GM12892 (cell line): ENCODE data around the gene ZNF439.
"Not testable (repeated sequence)": the region's sequence is repeated elsewhere in the genome, so short reads cannot be mapped to it uniquely, and the experiment has no call there.

Experiments
- DNase-seq: peaks from one replicate; pipeline ENCODE4 v3.0.0; 2011; ENCODE audit not compliant: insufficient read length
- FAIRE-seq: peaks from 2 replicates; lab custom pipeline; 2011; peaks lifted over from hg19 to GRCh38; lab: Jason Lieb, UNC
- POLR2A ChIP-seq: IDR thresholded peaks from 2 replicates; pipeline ENCODE4 v1.6.1; 2011; ENCODE audit warnings: low read depth, low read length, control low read depth
- POLR2AphosphoS5 ChIP-seq: IDR thresholded peaks from 2 replicates; pipeline ENCODE4 v1.6.1; 2011; ENCODE audit warnings: low read depth, low read length, control low read depth
- TAF1 ChIP-seq: IDR thresholded peaks from 2 replicates; pipeline ENCODE4 v1.6.1; 2011; ENCODE audit warnings: low read depth, mild to moderate bottlenecking, control low read depth, low read length, borderline replicate concordance

ZNF439 gene

DNA sequence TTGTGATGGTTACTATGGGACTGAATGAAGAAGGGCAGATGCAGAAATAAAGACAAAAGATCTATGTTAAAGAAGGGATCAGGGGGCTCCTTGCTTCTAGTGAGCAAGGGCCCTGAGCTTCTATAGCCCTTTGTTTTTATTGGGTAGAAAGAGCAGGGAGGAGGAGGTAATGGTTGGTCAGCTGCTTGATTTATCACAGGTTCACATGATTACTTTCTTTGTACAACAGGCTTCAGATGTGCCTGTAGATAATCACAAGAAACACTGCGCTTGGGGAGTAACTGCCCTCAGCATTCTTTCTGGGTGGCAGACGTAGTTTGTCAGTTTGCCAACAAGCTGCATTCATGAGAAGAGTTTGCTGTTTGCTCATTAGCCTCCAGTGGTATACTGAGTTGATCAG, 4.8 kb upstream of the ZNF439 start:
- no peak for FAIRE-seq
- no peak for DNase-seq
- TF ChIP-seq TAF1 (no peak), POLR2AphosphoS5 (no peak), POLR2A (no peak)

DNA sequence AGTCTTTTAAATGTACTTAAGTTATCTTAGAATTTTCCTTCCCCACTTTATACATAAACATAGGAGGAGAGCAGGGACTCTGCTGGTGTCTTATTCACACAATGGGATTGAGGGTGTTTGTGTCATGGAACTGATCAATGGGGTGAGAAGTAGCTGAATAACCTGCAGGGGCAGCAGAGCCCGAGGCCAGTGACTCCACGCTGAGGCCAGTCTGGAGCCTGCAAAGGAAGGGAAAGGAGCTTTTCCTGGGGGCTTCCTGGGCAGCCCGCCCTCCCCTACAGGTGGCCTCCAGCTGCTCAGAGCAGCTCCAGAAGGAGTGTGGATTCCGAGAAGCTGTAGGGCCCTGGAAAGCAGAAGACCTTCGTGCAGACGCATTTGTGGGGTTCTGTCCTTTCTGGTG, 911 bp upstream of the ZNF439 start:
- not testable (repeated sequence) for FAIRE-seq, DNase-seq

DNA sequence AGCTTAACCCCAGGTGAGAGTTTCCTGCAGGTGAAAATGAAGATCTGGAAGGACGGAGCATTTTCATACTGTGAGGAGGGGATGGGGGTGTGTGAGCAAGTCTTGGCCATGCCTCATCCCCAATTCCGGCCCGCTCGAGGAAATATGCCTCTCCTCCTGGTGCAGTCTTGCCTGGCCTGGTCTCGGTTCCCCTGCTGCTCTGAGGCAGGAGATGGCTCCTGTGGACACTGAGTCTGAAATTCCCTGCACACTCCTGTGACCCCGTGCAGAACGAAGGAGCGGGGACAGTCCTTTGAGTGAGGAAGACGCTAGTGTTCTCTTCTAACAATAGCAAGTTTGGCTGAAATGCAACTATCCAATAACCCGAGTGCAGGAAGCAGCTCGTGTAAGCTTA, 329 bp upstream of the ZNF439 start:
- no peak for TF ChIP-seq POLR2A
- no peak for TF ChIP-seq TAF1
- TF ChIP-seq POLR2AphosphoS5: no peak
- DNase-seq (no peak), FAIRE-seq (no peak)

DNA sequence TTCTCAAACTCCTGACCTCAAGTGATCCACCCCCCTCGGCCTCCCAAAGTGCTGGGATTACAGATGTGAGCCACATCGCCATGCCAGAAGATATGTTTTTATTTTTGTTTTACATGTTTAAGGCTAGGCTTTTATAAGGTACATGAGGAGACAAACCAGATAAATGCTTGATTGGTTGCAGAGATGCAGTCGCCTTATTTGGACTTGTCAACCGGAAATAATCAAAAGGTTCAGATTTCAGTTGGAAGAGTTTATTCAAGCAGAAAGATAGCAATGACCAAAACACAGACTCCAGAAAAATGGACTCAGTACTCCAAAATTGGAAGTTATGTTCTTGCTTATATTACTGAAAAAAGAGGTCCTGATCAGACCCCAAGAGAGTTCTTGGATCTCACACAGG, 1.8 kb downstream of the ZNF439 start:
- FAIRE-seq, DNase-seq: not testable (repeated sequence)

DNA sequence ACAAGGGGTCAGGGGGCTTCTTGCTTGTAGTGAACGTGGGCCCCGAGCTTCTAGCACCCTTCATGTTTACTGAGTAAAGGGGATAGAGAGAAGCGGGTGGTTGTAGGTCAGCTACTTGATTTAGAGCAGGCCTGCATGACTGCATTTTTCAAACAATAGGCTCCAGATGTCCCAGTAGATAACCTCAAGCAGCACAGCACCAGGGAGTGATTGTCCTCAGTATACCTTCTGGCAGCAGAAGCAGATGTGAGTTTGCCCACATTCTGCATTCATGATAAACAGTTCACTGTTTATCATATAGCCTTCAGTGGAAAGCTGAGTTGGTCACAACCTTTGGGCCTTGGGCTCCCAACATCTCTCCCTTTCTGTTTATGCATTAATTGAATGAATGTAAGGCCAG, 4.8 kb downstream of the ZNF439 start:
- TF ChIP-seq POLR2A (no peak), TAF1 (no peak), POLR2AphosphoS5 (no peak)
- FAIRE-seq (no peak), DNase-seq (no peak)

DNA sequence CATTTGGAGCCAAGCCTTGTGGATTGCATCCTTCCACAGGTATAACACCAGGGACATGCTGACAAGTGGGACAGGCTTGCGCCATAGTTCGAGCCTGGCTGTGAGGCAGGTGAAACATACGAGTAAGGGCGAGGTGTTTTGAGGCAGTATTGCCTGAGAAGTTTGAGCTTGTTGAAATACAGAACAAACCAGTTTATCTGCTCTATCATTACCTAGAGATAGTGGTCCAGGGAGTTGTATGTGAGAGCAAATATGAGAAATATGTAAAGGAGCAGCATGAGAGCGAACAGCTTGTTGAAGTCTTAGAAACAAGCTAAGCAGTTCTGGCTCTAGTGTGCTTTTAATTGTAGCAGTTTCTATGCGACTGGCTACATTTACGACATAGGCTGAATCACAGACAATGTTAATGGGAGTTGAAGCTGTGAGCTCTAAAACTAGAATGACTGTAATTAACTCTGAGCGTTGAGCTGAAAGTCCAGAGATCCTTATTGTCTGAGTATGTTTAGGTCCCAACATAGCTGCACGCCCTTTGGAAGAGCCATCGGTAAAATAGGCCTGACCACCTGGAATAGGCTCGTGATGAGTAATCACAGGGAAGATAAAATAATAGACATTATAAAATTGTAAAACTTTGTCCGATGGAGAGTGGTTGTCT, 8.2 kb downstream of the ZNF439 start:
- no peak for DNase-seq
- no peak for FAIRE-seq
- TF ChIP-seq TAF1 (no peak), POLR2AphosphoS5 (no peak), POLR2A (no peak)

DNA sequence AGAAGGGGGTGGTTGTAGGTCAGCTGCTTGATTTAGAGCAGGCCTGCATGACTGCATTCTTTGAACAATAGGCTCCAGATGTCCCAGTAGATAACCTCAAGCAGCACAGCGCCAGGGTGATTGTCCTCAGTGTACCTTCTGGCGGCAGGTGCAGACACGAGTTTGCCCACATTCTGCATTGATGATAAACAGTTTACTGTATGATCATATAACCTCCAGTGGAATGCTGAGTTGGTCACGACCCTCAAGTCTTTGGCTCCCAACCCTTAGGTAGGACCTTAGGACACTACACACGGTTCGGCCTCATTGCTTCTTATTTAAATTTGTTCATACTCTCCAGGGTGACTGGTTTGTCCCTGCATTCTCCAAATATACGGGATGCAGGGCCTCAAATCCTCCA, 12.2 kb downstream of the ZNF439 start:
- FAIRE-seq: no peak
- TF ChIP-seq POLR2A (no peak), POLR2AphosphoS5 (no peak), TAF1 (no peak)
- DNase-seq: no peak

DNA sequence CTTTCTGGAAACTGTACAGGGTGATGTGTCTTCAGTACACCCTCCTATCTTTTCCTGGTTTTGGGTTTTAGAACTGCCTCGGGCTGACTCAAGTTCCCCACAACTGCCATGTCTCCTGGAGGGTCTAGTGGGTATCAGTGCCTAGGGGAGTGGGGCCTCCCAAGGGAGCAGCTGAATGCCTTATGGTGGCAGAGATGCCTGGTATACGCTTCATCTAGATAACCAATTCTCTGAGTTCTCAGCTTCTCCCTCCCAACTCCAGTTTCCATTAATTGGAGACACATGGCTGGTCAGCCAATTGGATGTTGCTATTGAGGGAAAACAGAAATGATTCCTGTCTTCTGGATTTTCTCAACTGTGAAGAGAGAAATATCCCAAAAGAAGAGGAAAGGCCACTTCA, 12.8 kb downstream of the ZNF439 start:
- no peak for FAIRE-seq
- TF ChIP-seq POLR2AphosphoS5 (no peak), TAF1 (no peak), POLR2A (no peak)
- DNase-seq: no peak

DNA sequence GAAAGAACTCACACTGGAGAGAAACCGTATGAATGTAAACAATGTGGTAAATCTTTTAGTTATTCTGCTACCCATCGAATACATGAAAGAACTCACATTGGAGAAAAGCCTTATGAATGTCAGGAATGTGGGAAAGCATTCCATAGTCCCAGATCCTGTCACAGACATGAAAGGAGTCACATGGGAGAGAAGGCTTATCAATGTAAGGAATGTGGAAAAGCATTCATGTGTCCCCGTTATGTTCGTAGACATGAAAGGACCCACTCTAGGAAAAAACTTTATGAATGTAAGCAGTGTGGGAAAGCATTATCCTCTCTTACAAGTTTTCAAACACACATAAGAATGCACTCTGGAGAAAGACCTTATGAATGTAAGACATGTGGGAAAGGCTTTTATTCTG, 19.2 kb downstream of the ZNF439 start:
- FAIRE-seq: peak; percentile 21
- DNase-seq: not testable (repeated sequence)

DNA sequence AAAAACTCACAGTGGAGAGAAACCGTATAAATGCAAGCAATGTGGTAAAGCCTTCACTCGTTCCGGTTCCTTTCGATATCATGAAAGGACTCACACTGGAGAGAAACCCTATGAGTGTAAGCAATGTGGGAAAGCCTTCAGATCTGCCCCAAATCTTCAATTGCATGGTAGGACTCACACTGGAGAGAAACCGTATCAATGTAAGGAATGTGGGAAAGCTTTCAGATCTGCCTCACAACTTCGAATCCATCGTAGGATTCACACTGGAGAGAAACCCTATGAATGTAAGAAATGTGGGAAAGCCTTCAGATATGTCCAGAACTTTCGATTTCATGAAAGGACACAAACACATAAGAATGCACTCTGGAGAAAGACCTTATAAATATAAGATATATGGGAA, 19.7 kb downstream of the ZNF439 start:
- TF ChIP-seq TAF1 (no peak), POLR2A (no peak), POLR2AphosphoS5 (no peak)
- DNase-seq (no peak), FAIRE-seq (no peak)

DNA sequence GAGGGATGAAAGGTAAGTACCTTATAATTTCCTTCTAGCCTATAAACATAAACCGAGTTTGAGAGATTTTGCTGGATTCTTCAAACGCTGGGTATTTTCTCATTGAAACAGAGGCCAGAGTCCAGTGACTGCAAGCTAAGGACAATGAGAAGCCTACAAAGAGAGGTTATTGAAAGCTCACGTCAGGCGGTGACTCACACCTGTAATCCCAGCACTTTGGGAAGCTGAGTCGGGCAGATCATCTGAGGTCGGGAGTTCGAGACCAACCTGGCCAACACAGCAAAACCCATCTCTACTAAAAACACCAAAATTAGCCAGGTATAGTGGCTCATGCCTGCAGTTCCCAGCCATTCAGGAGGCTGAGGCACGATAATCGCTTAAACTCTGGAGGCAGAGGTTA, 24.1 kb downstream of the ZNF439 start:
- DNase-seq (no peak), FAIRE-seq (no peak)
- TF ChIP-seq POLR2AphosphoS5: no peak
- no peak for TF ChIP-seq POLR2A
- no peak for TF ChIP-seq TAF1

DNA sequence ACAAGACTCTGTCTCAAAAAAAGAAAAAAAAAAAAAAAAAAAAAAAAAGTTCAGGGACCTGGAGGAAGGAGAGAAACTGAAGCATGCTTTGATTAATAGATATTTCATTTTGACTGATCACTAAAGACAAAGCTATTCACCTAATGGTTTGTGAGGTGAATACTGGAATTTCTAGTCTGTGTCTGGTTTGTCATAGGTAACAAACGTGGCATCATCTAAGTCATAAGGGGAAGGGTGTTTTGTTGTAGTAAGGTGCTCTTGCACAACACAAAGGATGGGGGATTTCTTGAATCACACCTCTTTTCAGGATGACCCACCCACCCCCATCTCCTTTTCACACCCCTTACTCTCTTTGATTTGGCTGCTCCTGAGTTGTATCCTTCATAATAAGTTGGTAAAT, 25.2 kb downstream of the ZNF439 start:
- FAIRE-seq (no peak), DNase-seq (no peak)
- TF ChIP-seq POLR2A: no peak
- no peak for TF ChIP-seq TAF1
- TF ChIP-seq POLR2AphosphoS5: no peak

DNA sequence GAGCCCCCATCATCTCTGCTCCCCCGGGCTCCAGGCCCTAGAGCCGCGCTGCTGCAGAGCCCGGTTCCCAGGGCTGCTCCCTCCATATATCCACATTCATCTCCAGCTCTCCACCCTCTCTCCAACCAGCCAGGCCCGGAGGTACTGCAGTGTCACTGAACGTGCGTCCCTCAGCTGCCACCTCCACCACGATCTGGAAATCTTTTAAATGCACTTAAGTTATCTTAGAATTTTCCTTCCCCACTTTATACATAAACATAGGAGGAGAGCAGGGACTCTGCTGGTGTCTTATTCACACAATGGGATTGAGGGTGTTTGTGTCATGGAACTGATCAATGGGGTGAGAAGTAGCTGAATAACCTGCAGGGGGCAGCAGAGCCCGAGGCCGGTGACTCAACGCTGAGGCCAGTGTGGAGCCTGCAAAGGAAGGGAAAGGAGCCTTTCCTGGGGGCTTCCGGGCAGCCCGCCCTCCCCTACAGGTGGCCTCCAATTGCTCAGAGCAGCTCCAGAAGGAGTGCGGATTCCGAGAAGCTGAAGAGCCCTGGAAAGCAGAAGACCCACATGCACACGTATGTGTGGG, 31.3 kb downstream of the ZNF439 start:
- not testable (repeated sequence) for FAIRE-seq, DNase-seq

DNA sequence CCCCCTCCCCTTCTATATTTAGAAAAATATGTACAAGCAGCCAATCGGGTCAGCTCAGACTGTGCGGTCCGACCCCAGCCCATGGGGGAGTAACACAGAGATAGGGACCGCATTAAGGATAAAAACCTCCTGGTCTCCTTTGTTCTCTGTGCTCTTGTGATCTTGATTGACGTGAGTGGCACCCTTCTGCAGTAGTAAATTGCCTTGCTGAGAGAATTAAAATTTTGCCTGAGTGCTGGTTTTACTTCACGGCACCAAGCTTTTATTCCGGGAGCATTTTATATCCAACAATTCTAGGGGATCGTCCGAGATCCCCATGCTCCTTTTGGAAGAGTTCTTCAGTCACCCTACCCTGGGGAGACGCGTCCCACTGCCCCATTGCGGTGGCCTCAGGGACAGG, 32.1 kb downstream of the ZNF439 start:
- TF ChIP-seq POLR2A (no peak), TAF1 (no peak), POLR2AphosphoS5 (no peak)
- FAIRE-seq: no peak

More for the DNA sequence above, 32.1 kb downstream of the ZNF439 start:
- no peak for DNase-seq
